Peyer's patch (tissue), 4 donors: ENCODE results near the gene APLNR.

ENCODE experiments used
- POLR2A ChIP-seq, 2 donors: fragments of 450-650 bp; IDR thresholded peaks; one replicate each; pipeline ENCODE4 v1.5.1; 2017; ENCODE audit warnings: antibody characterized with exemption in 2 of 2, mild to moderate bottlenecking in 2 of 2, moderate library complexity in 2 of 2
- TF ChIP-seq, protein P1 (sequence below), 6 experiments: fragments of 450-650 bp in 4 of 6; fragments of 200-600 bp in 2 of 6; sonication (generic) in 1 of 6; IDR thresholded peaks; one replicate each; pipeline ENCODE4 v1.5.1; 2017 to 2019; ENCODE audit warnings: antibody characterized with exemption in 6 of 6, mild to moderate bottlenecking in 3 of 6, moderate library complexity in 1 of 6

DNA sequence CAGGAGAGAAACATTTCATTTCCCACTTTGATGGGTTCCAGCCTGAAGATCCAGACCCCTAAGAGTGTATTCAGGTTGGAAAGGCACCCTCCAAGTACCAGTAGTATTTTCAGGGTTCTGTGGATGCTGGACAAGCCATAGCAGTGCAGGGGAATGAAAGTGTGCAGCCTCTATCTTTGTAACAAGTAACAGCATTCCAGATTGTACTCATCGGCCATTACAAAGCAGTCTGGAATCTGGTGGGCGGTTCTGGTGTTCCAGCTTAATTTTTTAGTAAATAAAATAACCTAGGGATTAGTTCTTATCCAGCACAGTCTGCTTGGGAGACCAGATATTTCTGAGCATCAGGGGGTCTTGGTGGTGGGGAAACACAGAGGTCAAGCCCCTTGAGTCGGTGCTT lies 22.6 kb downstream of the APLNR start:
- no peak for TF ChIP-seq POLR2A (IDR thresholded peaks at IDR 0.05)
- TF ChIP-seq, protein P1, sequence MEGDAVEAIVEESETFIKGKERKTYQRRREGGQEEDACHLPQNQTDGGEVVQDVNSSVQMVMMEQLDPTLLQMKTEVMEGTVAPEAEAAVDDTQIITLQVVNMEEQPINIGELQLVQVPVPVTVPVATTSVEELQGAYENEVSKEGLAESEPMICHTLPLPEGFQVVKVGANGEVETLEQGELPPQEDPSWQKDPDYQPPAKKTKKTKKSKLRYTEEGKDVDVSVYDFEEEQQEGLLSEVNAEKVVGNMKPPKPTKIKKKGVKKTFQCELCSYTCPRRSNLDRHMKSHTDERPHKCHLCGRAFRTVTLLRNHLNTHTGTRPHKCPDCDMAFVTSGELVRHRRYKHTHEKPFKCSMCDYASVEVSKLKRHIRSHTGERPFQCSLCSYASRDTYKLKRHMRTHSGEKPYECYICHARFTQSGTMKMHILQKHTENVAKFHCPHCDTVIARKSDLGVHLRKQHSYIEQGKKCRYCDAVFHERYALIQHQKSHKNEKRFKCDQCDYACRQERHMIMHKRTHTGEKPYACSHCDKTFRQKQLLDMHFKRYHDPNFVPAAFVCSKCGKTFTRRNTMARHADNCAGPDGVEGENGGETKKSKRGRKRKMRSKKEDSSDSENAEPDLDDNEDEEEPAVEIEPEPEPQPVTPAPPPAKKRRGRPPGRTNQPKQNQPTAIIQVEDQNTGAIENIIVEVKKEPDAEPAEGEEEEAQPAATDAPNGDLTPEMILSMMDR (IDR thresholded peaks at IDR 0.05): no peak
